Testis (tissue), 2 donors: Measurements from ENCODE around the gene PAMR1.

Experiments used
- CTCF ChIP-seq, 3 experiments: fragments of 450-650 bp in 2 of 3; fragments of 200-600 bp in 1 of 3; sonication (generic) in 1 of 3; IDR thresholded peaks; one replicate each; pipeline ENCODE4 v1.5.1; 2016 to 2019; ENCODE audit warnings: antibody characterized with exemption in 3 of 3, mild to moderate bottlenecking in 2 of 3, moderate library complexity in 1 of 3
- POLR2A ChIP-seq: fragments of 450-650 bp; IDR thresholded peaks from one replicate; pipeline ENCODE4 v1.6.1; 2017; ENCODE audit warnings: antibody characterized with exemption, mild to moderate bottlenecking, moderate library complexity

- TF ChIP-seq CTCF (IDR thresholded peaks at IDR 0.05) (peak in 2 of 3 experiments; percentile 14 to 15), POLR2A (no peak)
Observed at GRCh38 chr11:35554491-35555437, 29.3 kb upstream of the PAMR1 start.
